Renal cortical epithelial cell (primary cell): ENCODE data around the gene CUL2. TPM values are rescaled to one million over a fixed set of nuclear protein-coding genes. Genes with fewer than 3 reads are reported as not detected.
"Not testable (repeated sequence)": the region's sequence is repeated elsewhere in the genome, so short reads cannot be mapped to it uniquely, and the experiment has no call there.

Experiments
- DNase-seq: peaks from one replicate; pipeline ENCODE4 v3.0.0-alpha.2; 2011; ENCODE audit warnings: low read depth
- total RNA-seq: library from RNA; depleted of rRNA; stranded (reverse); fragments of >200 nt; gene quantifications from 2 replicates; pipeline ENCODE4 v1.2.3, GENCODE V29; 2014

Gene CUL2
- total RNA-seq, 1 donor from 2014 or later = 60.7 TPM

DNA sequence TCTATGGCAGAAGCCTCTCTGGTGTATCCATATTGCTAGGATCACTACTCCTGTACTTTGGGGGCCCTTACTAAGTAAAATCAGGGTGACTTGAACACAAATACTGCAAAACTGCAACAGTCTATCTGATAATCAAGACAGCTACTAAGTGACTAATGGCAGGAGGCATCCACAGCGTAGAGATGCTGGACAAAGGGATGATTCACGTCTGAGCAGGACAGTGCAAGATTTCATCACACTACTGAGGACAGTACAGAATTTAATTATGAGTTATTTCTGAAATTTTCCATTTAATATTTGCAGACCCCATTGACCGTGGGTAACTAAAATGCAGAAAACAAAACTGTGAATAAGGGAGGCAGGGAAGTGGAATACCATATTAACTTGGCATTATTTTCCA lies 10.4 kb downstream of the CUL2 start:
- DNase-seq = peak; percentile 65

DNA sequence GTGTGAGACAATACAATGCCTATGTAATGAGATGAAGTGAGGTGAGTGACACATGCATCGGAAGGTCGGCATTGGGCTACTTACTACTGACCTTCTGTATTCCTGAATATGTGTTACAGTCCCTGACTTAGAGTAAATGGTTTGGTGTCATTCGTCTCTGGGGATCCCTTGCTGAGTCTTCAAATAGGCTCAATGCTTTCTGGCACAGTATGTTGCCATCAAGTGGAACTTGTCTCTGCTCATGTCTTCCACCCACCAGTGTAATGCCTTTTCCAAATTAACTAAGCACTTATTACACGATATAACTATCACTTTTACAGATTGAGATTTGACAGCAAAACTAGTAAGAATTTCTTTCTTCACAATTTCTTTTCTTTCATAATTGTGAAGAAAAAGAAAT lies 10.9 kb downstream of the CUL2 start:
- no peak for DNase-seq

DNA sequence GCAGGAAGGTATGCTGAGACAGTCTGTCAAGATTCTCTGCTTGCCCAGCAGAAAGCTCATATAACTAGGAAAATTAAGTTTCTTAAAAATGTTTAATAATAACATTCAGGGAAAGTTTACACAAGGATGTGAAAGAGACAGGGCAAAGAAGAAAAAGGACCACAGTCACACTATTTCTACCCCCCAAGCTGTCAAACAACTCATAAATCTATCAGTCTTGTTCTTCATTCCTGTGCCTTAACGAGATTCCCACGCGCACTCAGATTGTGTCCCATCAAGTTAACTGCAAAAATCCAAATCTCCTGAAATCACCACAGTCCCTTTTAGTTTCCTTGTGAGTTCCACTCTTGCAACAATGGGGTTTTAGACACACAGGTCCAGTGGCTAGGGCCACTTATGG lies 14.9 kb downstream of the CUL2 start:
- DNase-seq = no peak

DNA sequence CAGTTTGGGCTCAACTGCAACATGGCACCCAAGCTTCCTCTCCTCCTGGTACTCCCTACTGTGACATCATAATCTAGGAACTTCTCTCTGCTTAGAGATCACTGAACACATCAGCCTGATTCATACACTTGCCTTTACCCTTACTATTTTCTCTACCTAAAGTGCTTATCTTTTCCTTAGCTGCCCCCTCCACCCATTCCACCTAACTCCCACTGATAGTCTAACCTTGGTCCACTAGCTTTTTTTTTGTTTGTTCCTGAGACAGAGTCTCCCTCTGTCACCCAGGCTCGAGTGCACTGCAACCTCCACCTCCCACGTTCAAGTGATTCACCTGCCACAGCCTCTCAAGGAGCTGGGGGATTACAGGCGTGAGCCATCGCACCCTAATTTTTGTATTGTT lies 15.9 kb downstream of the CUL2 start:
- peak; percentile 15 for DNase-seq

DNA sequence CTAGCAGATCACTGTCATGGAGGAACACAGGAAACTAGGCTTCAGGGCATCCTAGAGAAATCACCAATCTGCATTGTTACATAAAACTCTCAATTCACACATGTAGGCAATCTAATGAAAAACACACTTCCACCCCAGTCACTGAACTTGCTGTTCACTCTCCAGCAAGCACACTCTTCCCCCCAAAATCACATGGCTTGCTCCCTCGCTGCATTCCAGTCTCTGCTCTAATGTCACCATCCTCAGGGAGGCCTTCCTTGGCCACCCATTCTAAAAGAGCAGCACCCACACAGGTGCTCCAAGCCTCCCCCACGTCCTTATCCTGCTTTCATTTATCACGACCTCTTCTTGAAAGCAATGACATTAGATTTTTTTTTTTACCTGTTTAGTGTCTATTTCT lies 19.6 kb downstream of the CUL2 start:
- no peak for DNase-seq

DNA sequence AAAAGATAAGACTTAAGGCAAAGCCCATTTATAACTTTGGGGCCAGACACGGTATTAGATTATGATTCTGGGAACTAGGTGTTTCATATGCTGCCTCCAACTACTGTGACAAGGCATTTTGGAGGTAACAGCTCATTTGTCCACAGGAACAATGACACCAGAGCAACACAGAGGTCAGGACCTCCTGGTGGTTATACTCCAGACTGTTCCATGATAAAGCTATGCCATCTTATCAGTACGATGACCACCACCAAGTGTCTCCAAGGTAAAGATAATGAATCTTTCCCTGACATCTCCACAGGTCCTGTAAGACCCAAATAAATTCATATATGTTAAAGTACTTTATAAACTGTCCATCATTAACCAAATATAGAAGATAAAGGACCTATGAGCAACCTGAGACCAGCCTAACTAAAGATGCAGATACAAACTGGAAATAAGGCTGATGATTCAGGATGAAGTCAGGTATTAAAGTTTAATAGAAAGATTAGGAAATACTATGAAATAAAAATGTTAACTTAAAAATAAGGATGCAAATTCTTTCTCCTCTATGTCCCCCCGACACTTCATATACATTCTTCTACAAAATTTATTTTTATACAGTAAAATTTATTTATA lies 26.2 kb downstream of the CUL2 start:
- DNase-seq = peak; percentile 42

DNA sequence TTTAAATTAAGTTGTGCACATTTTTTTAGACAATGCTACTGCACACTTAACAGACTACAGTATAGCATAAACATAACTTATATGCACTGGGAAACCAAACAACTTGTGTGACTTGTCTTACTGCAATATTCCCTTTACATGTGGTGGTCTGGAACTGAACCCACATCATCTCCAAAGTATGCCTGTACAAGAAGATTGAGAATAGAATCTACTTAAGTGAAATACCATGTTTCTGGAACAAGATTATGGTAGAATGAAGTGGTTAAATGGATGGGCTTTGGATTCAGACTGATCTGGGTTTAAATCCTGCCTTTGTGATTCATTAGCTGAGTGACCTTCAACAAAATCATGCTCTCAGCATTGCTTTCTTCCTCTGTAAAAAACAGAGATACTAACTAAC lies 30.7 kb downstream of the CUL2 start:
- no peak for DNase-seq

DNA sequence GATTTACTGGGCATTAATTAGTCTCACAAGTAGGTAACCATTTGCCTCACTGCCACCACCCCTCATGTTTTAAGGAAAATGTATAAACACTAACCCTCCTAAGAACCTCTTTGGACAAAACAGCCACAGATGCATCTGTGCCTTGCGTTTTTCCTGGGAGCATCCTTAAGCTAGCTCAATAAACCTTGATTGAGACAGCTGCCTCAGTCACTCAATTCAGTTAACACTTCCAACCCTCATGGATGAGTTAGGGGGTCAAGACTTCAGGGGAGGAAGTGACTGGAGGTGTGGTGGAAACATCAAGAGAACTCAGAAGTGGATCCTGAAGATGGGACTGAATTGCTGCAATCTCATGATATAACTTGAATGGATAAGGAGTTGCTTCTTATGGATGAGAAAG lies 31.5 kb downstream of the CUL2 start:
- DNase-seq = no peak

DNA sequence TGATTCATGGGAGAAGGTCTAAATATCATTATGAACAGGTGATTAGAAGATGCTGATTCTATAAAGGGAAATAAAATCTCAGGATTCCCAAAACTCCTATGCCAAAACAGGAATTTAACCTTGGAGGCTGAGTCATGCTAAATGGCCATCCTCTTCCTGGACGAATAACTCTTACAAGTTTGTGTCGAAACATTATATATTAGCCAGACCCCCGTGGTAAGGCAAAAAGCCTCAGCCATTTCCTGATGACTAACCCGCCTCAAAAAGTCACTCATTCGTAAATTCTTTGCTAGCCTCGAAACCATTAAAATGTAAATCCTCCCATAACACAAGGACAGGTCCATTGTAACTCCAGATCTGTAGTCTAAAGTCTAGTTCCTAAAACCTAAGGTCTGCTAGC lies 32.0 kb downstream of the CUL2 start:
- peak; percentile 98 for DNase-seq

DNA sequence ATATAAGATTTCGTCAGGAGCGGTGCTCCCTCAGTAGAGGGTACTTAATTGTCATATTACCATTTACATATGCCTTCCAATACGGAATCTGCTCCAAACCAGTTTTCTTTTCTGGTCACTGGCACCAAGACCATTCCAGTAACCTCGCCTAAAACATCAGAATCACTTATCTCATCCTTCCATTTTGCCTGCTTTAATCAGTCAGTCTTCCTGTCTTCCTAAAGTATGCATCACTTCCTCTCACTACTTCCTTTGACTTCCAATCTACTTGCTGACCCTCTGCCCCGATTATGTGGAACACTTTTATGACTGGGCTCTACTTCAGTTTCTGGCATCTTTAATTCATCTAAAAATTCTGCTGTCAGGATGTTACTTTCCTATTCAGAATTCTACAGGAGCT lies 33.5 kb downstream of the CUL2 start:
- DNase-seq = no peak

DNA sequence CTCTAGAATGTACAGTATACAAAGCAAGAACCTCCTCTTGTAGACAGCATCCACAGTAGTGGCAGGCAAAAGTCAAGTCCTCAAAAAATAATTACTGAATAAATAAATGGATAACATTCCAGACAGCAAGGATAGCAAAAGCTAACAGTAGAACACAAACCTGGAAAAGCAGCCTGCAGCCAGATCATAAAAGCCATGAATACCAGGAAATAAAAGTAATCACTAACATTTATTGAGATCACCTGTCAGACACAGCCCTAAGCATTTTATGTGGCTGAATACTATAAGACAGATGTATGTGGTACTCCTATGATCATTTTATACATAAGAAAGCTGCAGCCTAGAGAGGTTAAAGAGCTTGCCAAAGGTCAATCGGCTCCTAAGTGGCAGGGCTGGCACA lies 34.0 kb downstream of the CUL2 start:
- peak; percentile 57 for DNase-seq

DNA sequence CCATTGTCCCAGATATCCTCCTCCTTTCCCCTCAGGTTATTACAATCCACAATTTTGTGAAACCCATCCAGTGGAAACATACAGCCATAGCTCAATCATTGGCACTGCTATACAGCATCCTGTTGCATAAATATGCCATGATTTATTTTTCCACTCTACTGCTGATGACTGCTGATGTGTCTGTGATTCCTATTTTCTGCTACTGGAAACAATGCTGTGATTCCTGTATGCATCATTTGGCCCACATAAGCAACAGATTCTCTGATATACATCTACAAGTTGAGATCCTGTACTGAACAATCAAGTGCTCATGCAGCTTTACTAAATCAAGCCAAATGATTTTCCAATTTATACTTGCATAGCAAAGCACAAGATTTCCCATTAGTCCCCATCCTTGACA lies 39.6 kb downstream of the CUL2 start:
- DNase-seq = no peak

DNA sequence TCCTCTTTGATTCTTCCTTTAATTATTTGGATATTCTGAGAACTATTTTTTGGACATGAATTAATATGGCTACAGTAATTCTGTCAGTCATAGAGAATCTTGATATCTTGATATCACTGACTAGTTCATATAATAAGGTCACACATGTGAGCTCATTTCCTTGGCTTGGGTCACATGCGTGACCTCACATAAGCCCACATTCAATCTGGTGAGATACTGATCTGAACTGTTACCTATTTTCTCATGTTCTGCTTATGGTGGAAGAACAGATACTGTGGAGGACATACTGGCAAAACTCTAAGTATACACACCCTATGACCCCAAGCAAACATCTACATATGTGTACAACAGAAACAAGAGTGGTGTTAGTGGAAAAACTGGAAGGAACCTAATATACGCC lies 44.1 kb downstream of the CUL2 start:
- no peak for DNase-seq

DNA sequence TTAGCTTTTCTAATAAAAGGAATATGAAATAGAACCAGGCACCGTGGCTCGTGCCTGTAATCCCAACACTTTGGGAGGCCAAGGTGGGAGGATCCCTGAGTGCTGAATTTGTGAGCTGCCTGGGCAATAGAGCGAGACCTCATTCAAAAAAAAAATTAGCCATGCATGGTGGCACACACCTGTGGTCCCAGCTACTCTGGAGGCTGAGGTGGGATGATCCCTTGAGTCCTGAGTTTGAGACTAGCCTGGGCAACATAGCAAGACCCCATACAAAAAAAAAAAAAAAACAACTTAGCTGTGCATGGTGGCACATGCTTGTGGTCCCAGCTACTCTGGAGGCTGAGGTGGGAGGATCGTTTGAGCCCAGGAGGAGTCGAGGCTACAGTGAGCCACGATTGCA lies 44.9 kb downstream of the CUL2 start:
- not testable (repeated sequence) for DNase-seq

DNA sequence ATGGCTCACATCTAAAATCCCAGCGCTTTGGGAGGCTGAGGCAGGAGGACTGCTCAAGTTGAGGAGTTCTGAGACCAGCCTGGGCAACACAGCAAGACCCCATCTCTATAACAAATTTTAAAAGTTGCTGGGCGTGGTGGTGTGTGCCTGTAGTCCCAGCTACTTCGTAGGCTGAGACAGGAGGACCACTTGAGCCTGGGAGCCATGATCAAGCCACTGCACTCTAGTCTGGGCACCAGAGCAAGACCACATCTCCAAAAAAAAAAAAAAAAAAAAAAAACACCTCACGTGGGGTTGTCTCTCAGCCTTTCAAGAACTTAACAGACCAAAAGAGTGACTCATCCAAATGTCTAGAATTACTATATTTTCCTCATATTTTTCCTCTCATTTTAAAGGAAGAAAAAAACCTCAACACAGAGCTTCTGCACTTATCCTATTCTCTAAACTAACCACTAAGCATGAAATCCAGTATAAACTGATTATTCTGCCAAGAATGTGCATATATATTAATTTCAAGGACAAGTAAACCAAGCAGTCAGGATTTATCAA lies 46.3 kb downstream of the CUL2 start:
- no peak for DNase-seq

DNA sequence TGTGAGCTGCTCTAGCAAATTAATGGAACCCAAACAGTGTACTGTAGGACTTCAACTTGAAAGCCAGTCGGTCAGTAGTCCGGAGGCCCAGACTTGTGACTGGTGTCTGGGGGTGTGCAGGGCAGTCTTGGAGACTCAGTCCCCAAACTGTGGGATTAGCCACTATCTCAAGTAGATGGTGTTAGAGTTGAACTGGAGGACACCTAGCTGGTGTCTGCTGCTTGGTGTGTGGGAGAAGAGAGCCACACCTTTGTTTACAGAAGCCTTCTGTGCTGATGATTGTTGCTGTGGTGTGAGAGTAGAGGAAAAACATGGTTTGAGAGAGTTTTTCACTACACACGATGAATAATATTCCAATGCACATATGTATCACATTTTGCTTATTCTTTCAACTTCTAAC lies 47.4 kb downstream of the CUL2 start:
- DNase-seq = no peak

DNA sequence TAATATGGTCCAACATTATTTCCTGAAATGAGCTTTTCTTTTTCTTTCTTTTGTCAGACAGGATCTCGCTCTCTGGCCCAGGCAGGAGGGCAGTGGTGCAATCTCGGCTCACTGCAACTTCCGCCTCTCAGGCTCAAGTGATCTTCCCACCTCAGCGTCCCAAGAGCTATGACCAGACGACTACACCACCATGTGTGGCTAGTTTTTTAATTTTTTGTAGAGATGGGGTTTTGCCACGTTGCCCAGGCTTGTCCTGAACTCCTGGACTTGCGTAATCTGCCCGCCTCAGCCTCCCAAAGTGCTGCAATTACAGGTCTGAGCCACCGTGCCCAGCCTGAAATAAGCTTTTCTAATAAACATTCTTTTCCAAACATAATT lies 48.6 kb downstream of the CUL2 start:
- no peak for DNase-seq

DNA sequence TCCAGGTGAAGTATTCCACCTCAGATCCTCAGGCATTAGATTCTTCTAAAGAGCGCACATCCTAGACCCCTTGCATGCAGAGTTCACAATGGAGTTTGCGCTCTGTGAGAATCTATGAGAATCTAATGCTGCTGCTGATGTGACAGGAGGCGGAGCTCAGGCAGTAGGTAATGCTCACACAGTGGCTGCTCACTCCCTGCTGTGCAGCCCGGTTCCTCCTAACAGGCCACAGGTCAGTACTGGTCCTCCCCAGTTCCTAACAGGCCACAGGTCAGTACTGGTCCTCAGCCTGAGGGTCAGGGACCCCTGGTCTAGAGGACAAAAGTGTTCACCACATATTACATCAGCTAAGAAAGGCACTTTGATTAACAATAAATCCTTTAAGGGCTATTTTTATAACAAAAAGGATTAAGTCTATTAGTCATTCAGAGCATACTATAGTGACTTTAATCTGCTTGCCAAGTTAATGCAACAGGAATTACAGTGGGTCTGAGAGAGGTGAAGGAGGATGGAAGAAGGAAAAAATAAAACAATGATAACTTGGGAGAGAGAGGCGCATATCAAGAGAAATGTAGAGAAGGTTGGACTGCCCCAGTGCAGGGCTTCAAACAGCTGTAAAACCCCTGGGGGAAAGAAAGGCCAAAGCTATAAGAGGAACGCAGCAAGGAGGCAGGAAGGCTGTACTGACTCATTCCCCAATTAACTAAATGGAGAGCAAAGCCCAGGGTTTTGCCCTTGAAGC lies 49.2 kb downstream of the CUL2 start:
- peak; percentile 49 for DNase-seq

DNA sequence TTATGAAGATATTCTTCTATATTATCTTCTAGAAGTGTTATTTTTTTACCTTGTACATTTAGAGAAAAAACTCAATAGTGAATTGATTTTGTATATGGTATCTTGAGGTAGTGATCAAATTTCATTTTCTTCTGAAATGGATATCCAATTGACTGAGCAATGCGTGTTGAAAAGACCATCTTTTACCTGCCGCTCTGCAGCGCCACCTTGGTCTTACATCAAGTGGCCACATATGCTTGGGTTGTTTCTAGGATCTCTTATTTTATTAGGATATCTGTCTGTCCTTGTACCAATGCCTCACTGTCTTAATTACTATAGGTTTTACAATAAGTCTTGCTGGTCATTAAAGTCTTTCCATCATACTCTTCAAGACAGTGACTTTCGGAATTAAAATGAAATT lies 53.0 kb downstream of the CUL2 start:
- DNase-seq = no peak

DNA sequence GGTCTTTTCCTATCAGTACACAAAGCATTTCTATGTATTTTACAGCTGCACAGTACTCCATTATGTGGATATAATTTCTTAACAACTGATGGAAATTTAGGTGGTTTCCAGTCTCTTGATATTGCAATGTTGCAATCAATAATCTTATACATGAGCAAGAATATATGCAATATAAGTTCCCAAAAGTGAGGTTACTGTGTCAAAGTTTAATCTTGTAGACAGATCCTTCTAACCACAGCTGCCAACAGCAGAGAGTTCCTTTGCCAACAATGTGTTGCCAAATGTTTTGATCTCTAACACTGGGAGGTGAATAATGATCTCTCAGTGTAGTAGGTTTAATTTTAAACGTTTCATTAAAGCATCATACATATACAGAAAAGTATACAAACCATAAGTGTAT lies 54.5 kb downstream of the CUL2 start:
- no peak for DNase-seq

DNA sequence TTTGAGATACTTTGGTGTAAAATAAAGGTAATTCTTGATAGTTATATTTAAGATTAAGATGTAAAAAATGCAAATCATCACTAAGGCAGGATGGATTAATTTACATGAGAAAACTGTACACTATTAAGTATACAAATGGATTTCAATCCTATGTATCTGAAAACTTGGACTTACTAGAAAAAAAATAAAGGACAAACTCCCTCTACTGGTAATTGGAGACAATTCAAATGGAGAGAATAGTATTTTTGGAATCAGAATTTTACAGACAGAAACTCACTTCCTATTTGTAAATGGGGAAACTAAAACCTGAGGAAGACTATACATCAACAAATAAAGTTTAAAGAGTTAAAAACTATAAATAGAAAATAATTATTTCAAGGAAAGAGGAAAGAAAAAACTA lies 62.6 kb downstream of the CUL2 start:
- DNase-seq = peak; percentile 44

DNA sequence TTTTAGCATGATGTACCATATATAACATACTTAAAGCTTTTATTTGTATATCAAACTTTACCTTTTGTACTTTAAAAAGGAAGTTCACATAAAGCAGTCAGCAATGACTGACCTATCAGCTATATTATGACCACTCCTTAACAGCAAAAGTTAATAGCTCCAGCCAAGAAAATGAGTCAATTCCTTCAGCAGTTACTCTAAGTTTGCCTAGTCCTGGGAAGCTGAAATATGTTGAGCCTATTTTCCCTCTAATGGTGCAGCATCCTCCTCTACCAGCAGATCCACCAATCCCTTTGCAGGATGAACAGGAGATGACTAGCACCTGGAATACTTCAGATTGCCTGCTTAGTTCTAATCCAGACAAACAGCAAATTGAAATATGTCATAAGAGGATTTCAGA lies 64.2 kb downstream of the CUL2 start:
- peak; percentile 50 for DNase-seq

DNA sequence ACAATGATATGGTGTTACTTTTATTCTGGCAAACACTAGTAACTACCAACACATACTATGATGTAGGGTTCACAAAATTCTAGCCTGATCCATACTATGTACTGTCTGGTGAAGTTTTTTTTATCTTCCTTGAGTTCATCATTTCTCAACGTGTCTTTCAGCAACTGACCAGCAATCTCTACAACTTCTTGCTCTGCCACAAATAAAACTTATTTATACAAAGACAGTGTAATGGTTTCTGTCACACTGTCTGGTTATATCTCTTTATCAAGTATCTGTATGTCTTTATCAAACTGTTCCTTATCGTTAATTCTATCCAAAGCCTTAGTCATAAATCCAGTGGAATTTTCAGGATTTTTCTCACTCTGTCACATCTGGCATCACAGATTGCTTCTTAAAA lies 69.7 kb downstream of the CUL2 start:
- DNase-seq = no peak
